ENCODE data around the gene WNT1.
A peak's percentile ranks its signal among the peaks of the same experiment; 100 is the strongest.

DNA sequence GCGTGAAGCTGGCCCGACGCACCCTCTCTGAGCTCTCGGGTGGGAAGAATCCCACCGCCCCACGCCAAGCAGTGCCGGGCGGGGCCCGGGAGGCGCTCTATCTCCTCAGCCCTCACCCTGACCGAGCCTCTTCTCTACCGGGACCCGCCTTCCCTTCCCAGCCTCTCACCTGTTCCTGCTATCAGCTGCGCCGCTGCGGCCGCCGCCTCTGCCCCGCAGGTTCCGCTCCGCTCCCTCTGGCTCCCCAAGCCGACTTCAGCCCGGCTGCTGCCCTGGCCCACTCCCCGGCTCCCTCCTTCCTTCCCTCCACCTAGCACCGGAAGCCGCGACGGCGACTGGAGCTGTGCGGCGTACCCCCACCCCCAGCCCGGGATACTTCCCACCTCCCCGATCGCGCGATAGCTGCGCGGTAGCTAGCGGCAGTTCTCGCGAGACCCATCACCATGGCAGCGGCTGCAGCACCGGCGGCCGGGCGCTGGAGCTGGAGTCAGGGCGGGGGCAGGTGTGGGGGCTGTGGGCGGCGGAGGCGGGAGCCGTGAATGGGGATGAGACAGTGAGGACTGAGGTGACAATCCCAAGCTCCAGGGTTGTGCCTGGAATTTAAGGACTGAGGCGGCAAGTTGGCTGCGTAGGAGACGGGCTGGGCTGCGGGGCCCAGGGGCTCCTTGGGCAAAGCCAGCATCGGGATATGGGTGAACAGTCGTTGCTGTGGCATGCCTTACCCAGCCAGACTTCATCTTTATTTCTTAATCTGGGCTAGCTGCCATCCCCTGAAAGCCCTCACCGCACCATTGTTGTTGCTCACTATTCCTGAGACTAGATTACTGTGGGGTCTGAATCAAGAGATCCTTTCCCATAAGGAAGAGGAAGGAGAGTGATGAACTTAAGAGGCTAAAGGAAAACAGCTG, 20.7 kb upstream of the WNT1 start, which contains the start of gene ARF3:
- TF ChIP-seq RCOR1 (IDR thresholded peaks at IDR 0.05; ENCODE audit: insufficient replicate concordance, low read length), result no peak
- no peak for TF ChIP-seq CHD1 (IDR thresholded peaks at IDR 0.05; ENCODE audit: low read depth, low read length)
- TF ChIP-seq, protein P1, sequence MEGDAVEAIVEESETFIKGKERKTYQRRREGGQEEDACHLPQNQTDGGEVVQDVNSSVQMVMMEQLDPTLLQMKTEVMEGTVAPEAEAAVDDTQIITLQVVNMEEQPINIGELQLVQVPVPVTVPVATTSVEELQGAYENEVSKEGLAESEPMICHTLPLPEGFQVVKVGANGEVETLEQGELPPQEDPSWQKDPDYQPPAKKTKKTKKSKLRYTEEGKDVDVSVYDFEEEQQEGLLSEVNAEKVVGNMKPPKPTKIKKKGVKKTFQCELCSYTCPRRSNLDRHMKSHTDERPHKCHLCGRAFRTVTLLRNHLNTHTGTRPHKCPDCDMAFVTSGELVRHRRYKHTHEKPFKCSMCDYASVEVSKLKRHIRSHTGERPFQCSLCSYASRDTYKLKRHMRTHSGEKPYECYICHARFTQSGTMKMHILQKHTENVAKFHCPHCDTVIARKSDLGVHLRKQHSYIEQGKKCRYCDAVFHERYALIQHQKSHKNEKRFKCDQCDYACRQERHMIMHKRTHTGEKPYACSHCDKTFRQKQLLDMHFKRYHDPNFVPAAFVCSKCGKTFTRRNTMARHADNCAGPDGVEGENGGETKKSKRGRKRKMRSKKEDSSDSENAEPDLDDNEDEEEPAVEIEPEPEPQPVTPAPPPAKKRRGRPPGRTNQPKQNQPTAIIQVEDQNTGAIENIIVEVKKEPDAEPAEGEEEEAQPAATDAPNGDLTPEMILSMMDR (conservative IDR thresholded peaks at IDR 0.05; ENCODE audit: low read depth, low read length), result peak; percentile 0; the same call in 1 of the 2 replicates
- no peak for TF ChIP-seq MXI1 (IDR thresholded peaks at IDR 0.05; ENCODE audit: borderline replicate concordance, low read depth, low read length)

All from IMR-90 (cell line).